IPS-15b (cell line): ENCODE data around the gene HSD17B1.

Experiments used
- H3K27me3 ChIP-seq: one replicate; pipeline ENCODE4 v1.6.1; 2013; ENCODE audit warnings: low read length; ENCODE audit not compliant: control insufficient read depth, insufficient read depth
- H3K36me3 ChIP-seq: one replicate; pipeline ENCODE4 v1.6.1; 2013; ENCODE audit warnings: low read length; ENCODE audit not compliant: control insufficient read depth, insufficient read depth
- H3K4me1 ChIP-seq: one replicate; pipeline ENCODE4 v1.6.1; 2013; ENCODE audit warnings: mild to moderate bottlenecking, low read length; ENCODE audit not compliant: control insufficient read depth, insufficient read depth
- H3K4me3 ChIP-seq: one replicate; pipeline ENCODE4 v1.5.1; 2013; ENCODE audit warnings: low read depth, low read length
- H3K9ac ChIP-seq: one replicate; pipeline ENCODE4 v1.6.1; 2013; ENCODE audit warnings: low read depth, mild to moderate bottlenecking, low read length
- H3K9me3 ChIP-seq: one replicate; pipeline ENCODE4 v1.6.1; 2013; ENCODE audit warnings: mild to moderate bottlenecking, low read length; ENCODE audit not compliant: control insufficient read depth, insufficient read depth

Gene HSD17B1

GRCh38 chr17:42579794-42580551 lies 27.2 kb downstream of the HSD17B1 start:
- Histone ChIP-seq H3K4me3 (no peak overlapping the region), H3K4me1 (peaks cover 2% of the 10 kb centered on the region), H3K9me3 (no peaks in the 10 kb centered on the region), H3K27me3 (no peaks in the 10 kb centered on the region), H3K9ac (no peak overlapping the region), H3K36me3 (peaks cover 36% of the 10 kb centered on the region)

GRCh38 chr17:42581744-42582270 lies 29.1 kb downstream of the HSD17B1 start:
- H3K4me3 ChIP-seq = no peak overlapping the region
- peaks cover 2% of the 10 kb centered on the region for H3K4me1 ChIP-seq
- H3K27me3 ChIP-seq = no peaks in the 10 kb centered on the region
- H3K9me3 ChIP-seq = no peaks in the 10 kb centered on the region
- peaks cover 39% of the 10 kb centered on the region for H3K36me3 ChIP-seq
- H3K9ac ChIP-seq = no peak overlapping the region

GRCh38 chr17:42584880-42585279 lies 32.2 kb downstream of the HSD17B1 start:
- Histone ChIP-seq H3K4me1 (no peaks in the 10 kb centered on the region), H3K9ac (no peak overlapping the region), H3K27me3 (no peaks in the 10 kb centered on the region), H3K4me3 (no peak overlapping the region), H3K36me3 (peaks cover 34% of the 10 kb centered on the region), H3K9me3 (no peaks in the 10 kb centered on the region)

GRCh38 chr17:42585353-42585752 lies 32.6 kb downstream of the HSD17B1 start:
- Histone ChIP-seq H3K27me3 (no peaks in the 10 kb centered on the region), H3K36me3 (peaks cover 34% of the 10 kb centered on the region), H3K4me3 (no peak overlapping the region), H3K9ac (no peak overlapping the region), H3K9me3 (no peaks in the 10 kb centered on the region), H3K4me1 (no peaks in the 10 kb centered on the region)

GRCh38 chr17:42586514-42587230 lies 33.9 kb downstream of the HSD17B1 start:
- H3K4me3 ChIP-seq = no peak overlapping the region

GRCh38 chr17:42590886-42591285 lies 38.2 kb downstream of the HSD17B1 start:
- H3K4me1 ChIP-seq = no peaks in the 10 kb centered on the region
- H3K9me3 ChIP-seq = no peaks in the 10 kb centered on the region
- no peaks in the 10 kb centered on the region for H3K27me3 ChIP-seq
- no peak overlapping the region for H3K4me3 ChIP-seq
- no peaks in the 10 kb centered on the region for H3K36me3 ChIP-seq
- no peak overlapping the region for H3K9ac ChIP-seq

More at GRCh38 chr17:42586514-42587230, 33.9 kb downstream of the HSD17B1 start:
- H3K4me1 ChIP-seq = no peaks in the 10 kb centered on the region
- H3K9me3 ChIP-seq = no peaks in the 10 kb centered on the region
- peaks cover 29% of the 10 kb centered on the region for H3K36me3 ChIP-seq
- no peaks in the 10 kb centered on the region for H3K27me3 ChIP-seq
- no peak overlapping the region for H3K9ac ChIP-seq

- no peak overlapping the region for H3K4me3 ChIP-seq
- no peaks in the 10 kb centered on the region for H3K9me3 ChIP-seq
- no peak overlapping the region for H3K9ac ChIP-seq
- no peaks in the 10 kb centered on the region for H3K4me1 ChIP-seq
- no peaks in the 10 kb centered on the region for H3K36me3 ChIP-seq
- H3K27me3 ChIP-seq = no peaks in the 10 kb centered on the region
Observed at GRCh38 chr17:42591411-42591810, 38.7 kb downstream of the HSD17B1 start.

GRCh38 chr17:42596386-42596785 lies 43.7 kb downstream of the HSD17B1 start:
- H3K4me1 ChIP-seq = no peaks in the 10 kb centered on the region
- no peak overlapping the region for H3K9ac ChIP-seq
- H3K9me3 ChIP-seq = no peaks in the 10 kb centered on the region
- H3K4me3 ChIP-seq = no peak overlapping the region
- no peaks in the 10 kb centered on the region for H3K27me3 ChIP-seq
- H3K36me3 ChIP-seq = no peaks in the 10 kb centered on the region

- no peak overlapping the region for H3K4me3 ChIP-seq
- no peaks in the 10 kb centered on the region for H3K9me3 ChIP-seq
- no peaks in the 10 kb centered on the region for H3K4me1 ChIP-seq
- H3K27me3 ChIP-seq = no peaks in the 10 kb centered on the region
- no peaks in the 10 kb centered on the region for H3K36me3 ChIP-seq
- no peak overlapping the region for H3K9ac ChIP-seq
Observed at GRCh38 chr17:42598905-42599304, 46.2 kb downstream of the HSD17B1 start.

- Histone ChIP-seq H3K4me1 (peaks cover 2% of the 10 kb centered on the region), H3K27me3 (no peaks in the 10 kb centered on the region), H3K36me3 (no peaks in the 10 kb centered on the region), H3K4me3 (no peak overlapping the region), H3K9me3 (no peaks in the 10 kb centered on the region), H3K9ac (no peak overlapping the region)
Observed at GRCh38 chr17:42603318-42603717, 50.6 kb downstream of the HSD17B1 start.
